Measurements from ENCODE around the gene A4GALT.
"Not testable (repeated sequence)": the region's sequence is repeated elsewhere in the genome, so short reads cannot be mapped to it uniquely, and the experiment has no call there.

A4GALT gene

DNA sequence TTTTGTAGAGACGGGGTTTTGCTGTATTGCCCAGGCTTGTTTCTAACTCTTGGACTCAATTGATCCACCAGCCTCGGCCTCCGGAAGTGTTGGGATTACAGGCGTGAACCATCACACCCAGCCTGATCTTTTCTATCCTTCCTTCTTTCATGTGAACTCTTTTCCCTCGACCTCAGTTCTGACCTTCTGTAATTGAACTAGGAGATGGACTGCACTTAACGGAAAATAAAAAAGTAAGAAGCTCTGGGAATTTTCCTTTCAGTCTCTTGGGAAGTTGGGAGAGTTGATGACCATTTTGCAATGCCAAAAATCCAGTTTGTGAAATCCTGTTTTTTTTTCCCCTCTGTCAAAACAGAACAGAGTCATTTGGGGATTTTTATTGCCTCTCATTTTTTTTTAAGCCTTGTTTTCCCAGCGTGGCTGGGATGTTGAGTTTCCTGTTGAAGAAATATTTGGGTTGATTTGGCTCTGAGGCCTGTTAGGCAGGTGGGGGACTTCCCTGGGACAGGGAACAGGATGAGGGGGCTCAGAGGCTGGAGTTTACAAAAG is 44.5 kb downstream of the A4GALT start:
- Histone ChIP-seq H3K27me3 (ENCODE audit: insufficient read depth, low read length, poor library complexity, severe bottlenecking) (no peaks in the 10 kb centered on the region), H4K20me1 (ENCODE audit: insufficient read depth, low read length, poor library complexity, severe bottlenecking) (no peaks in the 10 kb centered on the region), H3K36me3 (ENCODE audit: insufficient read depth, low read length) (no peaks in the 10 kb centered on the region), H3K9ac (ENCODE audit: low read depth, low read length, poor library complexity, severe bottlenecking) (no peak overlapping the region), H2AFZ (ENCODE audit: low read length) (no peak overlapping the region), H3K4me1 (ENCODE audit: insufficient read depth, low read length, poor library complexity, severe bottlenecking) (no peaks in the 10 kb centered on the region), H3K79me2 (ENCODE audit: insufficient read depth, low read length) (no peaks in the 10 kb centered on the region), H3K4me2 (ENCODE audit: low read depth, low read length, poor library complexity, severe bottlenecking) (no peak overlapping the region), H3K9me3 (ENCODE audit: insufficient read depth, low read depth, low read length) (no peaks in the 10 kb centered on the region), H3K9me2 (replicated peaks; ENCODE audit: low read depth, low read length) (no peaks in the 10 kb centered on the region), H3F3A (ENCODE audit: low read depth) (no peaks in the 10 kb centered on the region), H3K4me3 (ENCODE audit: low read length, poor library complexity, severe bottlenecking) (no peak overlapping the region)
- TF ChIP-seq CTCF (conservative IDR thresholded peaks at IDR 0.05; ENCODE audit: low read length) (no peak), EZH2phosphoT487 (IDR thresholded peaks at IDR 0.05; ENCODE audit: borderline replicate concordance) (no peak)

DNA sequence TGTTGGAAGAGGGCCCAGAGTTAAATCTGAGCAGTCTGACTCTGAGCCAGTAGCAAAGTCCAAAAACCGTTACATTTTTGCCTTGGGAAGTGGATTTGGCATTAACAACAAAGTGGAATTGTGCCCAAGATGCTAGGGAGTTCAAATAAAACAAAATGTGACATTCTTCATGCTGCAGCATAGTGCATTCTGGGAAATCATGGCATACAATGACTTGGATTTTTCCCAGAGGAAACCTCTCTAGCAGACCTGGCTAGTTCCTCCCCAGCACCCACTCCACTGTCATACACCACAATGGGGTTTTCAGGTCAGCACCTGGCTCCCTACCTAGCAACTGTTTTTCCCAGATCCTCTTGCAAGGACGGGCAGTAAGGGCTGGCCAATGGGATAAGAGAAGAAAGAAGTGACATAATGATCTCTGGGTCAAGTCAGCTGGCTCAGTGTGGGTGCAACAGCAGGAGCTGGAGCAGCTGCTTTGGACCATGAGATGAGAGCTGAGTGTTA is 46.7 kb downstream of the A4GALT start:
- no peak overlapping the region for H3K9ac ChIP-seq (ENCODE audit: low read depth, low read length, poor library complexity, severe bottlenecking)
- no peaks in the 10 kb centered on the region for H3K27me3 ChIP-seq (ENCODE audit: insufficient read depth, low read length, poor library complexity, severe bottlenecking)
- no peak overlapping the region for H3K4me2 ChIP-seq (ENCODE audit: low read depth, low read length, poor library complexity, severe bottlenecking)
- H3K4me3 ChIP-seq (ENCODE audit: low read length, poor library complexity, severe bottlenecking), result no peak overlapping the region
- no peaks in the 10 kb centered on the region for H3K9me2 ChIP-seq (replicated peaks; ENCODE audit: low read depth, low read length)
- TF ChIP-seq EZH2phosphoT487 (IDR thresholded peaks at IDR 0.05; ENCODE audit: borderline replicate concordance) (no peak), CTCF (conservative IDR thresholded peaks at IDR 0.05; ENCODE audit: low read length) (no peak)
- no peak overlapping the region for H2AFZ ChIP-seq (ENCODE audit: low read length)
- H3K36me3 ChIP-seq (ENCODE audit: insufficient read depth, low read length), result no peaks in the 10 kb centered on the region
- H3K4me1 ChIP-seq (ENCODE audit: insufficient read depth, low read length, poor library complexity, severe bottlenecking), result no peaks in the 10 kb centered on the region
- no peaks in the 10 kb centered on the region for H4K20me1 ChIP-seq (ENCODE audit: insufficient read depth, low read length, poor library complexity, severe bottlenecking)
- no peaks in the 10 kb centered on the region for H3K9me3 ChIP-seq (ENCODE audit: insufficient read depth, low read depth, low read length)
- H3F3A ChIP-seq (ENCODE audit: low read depth), result no peaks in the 10 kb centered on the region
- H3K79me2 ChIP-seq (ENCODE audit: insufficient read depth, low read length), result no peaks in the 10 kb centered on the region

- not testable (repeated sequence) for H4K20me1 ChIP-seq (ENCODE audit: insufficient read depth, low read length, poor library complexity, severe bottlenecking); H3F3A ChIP-seq (ENCODE audit: low read depth); H3K4me2 ChIP-seq (ENCODE audit: low read depth, low read length, poor library complexity, severe bottlenecking); H3K9me3 ChIP-seq (ENCODE audit: insufficient read depth, low read depth, low read length); H2AFZ ChIP-seq (ENCODE audit: low read length); H3K4me3 ChIP-seq (ENCODE audit: low read length, poor library complexity, severe bottlenecking); H3K27me3 ChIP-seq (ENCODE audit: insufficient read depth, low read length, poor library complexity, severe bottlenecking); H3K9ac ChIP-seq (ENCODE audit: low read depth, low read length, poor library complexity, severe bottlenecking); H3K9me2 ChIP-seq (replicated peaks; ENCODE audit: low read depth, low read length); H3K4me1 ChIP-seq (ENCODE audit: insufficient read depth, low read length, poor library complexity, severe bottlenecking); H3K36me3 ChIP-seq (ENCODE audit: insufficient read depth, low read length); H3K79me2 ChIP-seq (ENCODE audit: insufficient read depth, low read length)
Measured at GRCh38 chr22:42673071-42673470, 47.6 kb downstream of the A4GALT start.

All from Loucy (cell line).